Psoas muscle (tissue), 8 donors: Measurements from ENCODE around the gene BTBD16. TPM values are rescaled to one million over a fixed set of nuclear protein-coding genes. Genes with fewer than 3 reads are reported as not detected.

Source experiments
- ATAC-seq, 4 donors: fragments of 200-7000 bp; cut with Tn5 transposase; one replicate each; pipeline ENCODE4 v1.9.1; 2020; ENCODE audit warnings: moderate library complexity in 3 of 4, mild to moderate bottlenecking in 2 of 4
- DNase-seq, 2 donors: peaks; one replicate each; pipeline ENCODE4 v3.0.0-alpha.2; 2020
- H3K27ac ChIP-seq: fragments of 200-600 bp; one replicate; pipeline ENCODE4 v1.8.0; 2022
- H3K27me3 ChIP-seq, 3 donors: fragments of 200-600 bp in 1 of 3; one replicate each; pipeline versions ENCODE4 v1.6.1 to v1.8.0; 2013 to 2022; ENCODE audit warnings: low read length in 2 of 3, mild to moderate bottlenecking in 2 of 3, moderate library complexity in 1 of 3; ENCODE audit not compliant: insufficient read depth in 3 of 3
- H3K36me3 ChIP-seq, 2 donors: fragments of 200-600 bp in 1 of 2; one replicate each; pipeline versions ENCODE4 v1.6.1 to v1.8.0; 2013 to 2022; ENCODE audit warnings: low read depth in 1 of 2, mild to moderate bottlenecking in 1 of 2, moderate library complexity in 1 of 2; ENCODE audit not compliant: insufficient read depth in 1 of 2
- H3K4me1 ChIP-seq: fragments of 200-600 bp; one replicate; pipeline ENCODE4 v1.8.0; 2022
- H3K4me3 ChIP-seq: fragments of 200-600 bp; one replicate; pipeline ENCODE4 v1.8.0; 2022; ENCODE audit warnings: mild to moderate bottlenecking
- H3K9me3 ChIP-seq: fragments of 200-600 bp; one replicate; pipeline ENCODE4 v1.8.0; 2022
- WGBS, 3 donors: extraction: QIAGEN DNeasy Blood & Tissue Kit; methylation state at CpG; one replicate each; pipeline versions ENCODE4 v1.1.6 to v1.1.7; 2013; 5-methylcytosine and 5-hydroxymethylcytosine counted together
- intact Hi-C, 2 donors: fragments of 100-400 bp; cut with DNase I; formaldehyde crosslinking; loops; one replicate each; pipeline versions ENCODE4 v1.11.0 to v1.14.2; 2022
- polyA plus RNA-seq, 3 donors: library from polyadenylated mRNA; stranded (reverse); fragments of 200-250 nt; gene quantifications; one replicate each; pipeline ENCODE4 v1.2.3, GENCODE V29; 2013
- total RNA-seq, 4 donors: library from RNA; stranded (reverse); fragmentation: NEBNext Ultra II Directional in 2 of 4; extraction: Animal tissue kit (Norgen Biotek cat#: 25700) in 2 of 4; gene quantifications; one replicate each; pipeline versions ENCODE4 v1.2.1 to v1.2.4, GENCODE V29; 2021 to 2023
- TF ChIP-seq, protein P1 (sequence below): fragments of 200-600 bp; IDR thresholded peaks from one replicate; pipeline ENCODE4 v1.8.0; 2022; ENCODE audit warnings: antibody characterized with exemption
- donor health status: healthy with polysubstance abuse.
- donor health status: DM: no; HTN: no; CAD: no; lungs with moderate emphysema.
- donor health status: Bipolar disorder and iron deficiency.
- donor health status: healthy.
- donor health status: DM: yes; HTN: yes; CAD: no.
- donor health status: DM: no; HTN: no; CAD: no.
- donor health status: DM: no; HTN: no; CAD: no.
- donor health status: DM: yes; HTN: yes; CAD: no.

The BTBD16 gene
- total and polyA plus RNA-seq, 7 donors, result 0.14 to 0.58 (median 0.32) TPM; not detected in 4

DNA sequence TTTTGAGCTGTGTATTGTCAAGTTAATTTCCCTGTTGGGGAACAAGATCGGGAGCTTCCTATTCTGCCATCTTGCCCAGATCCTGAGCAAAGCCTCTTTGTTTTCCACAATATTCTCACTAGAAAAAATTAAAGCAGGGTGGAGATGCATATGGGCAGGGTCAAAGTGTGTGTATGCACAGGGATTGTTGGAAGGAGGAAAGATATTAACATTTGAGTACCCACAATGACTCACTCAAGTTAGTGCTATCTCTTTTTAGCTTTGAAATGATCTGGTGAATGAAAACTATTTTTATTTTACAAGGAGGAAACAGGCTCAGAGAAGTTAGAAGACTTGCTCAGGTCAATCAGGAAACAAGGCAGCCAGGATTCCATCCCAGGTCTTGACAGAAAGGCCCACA lies 6.7 kb upstream of the BTBD16 start:
- no peak for ATAC-seq
- Histone ChIP-seq H3K27me3 (no peaks in the 10 kb centered on the region), H3K4me3 (no peak overlapping the region), H3K9me3 (peaks cover 8% of the 10 kb centered on the region), H3K36me3 (peaks cover 0 to 75% of the 10 kb centered on the region in 2 donors), H3K4me1 (peaks cover 9% of the 10 kb centered on the region), H3K27ac (no peak overlapping the region)
- WGBS, 3 donors, result 86 to 95% (median 94%) methylated on average over 1 of the region's 1 CpG
- intact Hi-C loops, result no loop called here
- no peak for DNase-seq
- TF ChIP-seq, protein P1, sequence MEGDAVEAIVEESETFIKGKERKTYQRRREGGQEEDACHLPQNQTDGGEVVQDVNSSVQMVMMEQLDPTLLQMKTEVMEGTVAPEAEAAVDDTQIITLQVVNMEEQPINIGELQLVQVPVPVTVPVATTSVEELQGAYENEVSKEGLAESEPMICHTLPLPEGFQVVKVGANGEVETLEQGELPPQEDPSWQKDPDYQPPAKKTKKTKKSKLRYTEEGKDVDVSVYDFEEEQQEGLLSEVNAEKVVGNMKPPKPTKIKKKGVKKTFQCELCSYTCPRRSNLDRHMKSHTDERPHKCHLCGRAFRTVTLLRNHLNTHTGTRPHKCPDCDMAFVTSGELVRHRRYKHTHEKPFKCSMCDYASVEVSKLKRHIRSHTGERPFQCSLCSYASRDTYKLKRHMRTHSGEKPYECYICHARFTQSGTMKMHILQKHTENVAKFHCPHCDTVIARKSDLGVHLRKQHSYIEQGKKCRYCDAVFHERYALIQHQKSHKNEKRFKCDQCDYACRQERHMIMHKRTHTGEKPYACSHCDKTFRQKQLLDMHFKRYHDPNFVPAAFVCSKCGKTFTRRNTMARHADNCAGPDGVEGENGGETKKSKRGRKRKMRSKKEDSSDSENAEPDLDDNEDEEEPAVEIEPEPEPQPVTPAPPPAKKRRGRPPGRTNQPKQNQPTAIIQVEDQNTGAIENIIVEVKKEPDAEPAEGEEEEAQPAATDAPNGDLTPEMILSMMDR, result no peak

DNA sequence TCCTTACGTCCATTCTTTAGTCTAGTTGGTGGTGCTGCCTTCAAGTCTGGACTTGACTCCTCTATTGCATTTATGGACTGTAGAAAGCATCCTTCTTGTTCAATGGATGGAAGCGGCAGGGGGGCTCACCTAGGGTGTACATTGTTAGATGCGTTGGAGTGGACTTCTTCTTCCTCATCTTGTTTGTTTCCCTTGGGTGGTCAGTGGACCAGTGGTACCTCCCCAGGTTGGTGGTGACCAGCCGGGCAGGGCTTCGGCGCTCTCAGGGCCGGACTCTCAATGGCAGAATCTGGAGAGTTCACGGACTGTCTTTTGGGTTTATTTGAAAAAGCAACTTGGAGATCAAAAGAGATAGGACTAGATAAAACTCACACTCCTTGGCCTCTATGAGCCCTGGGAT lies 6.2 kb upstream of the BTBD16 start:
- intact Hi-C loops, result loop anchor here in 1 of 2 donors (5.0 kb wide), 1 partner anchor 733 kb away; no protein-coding TSS in a partner anchor
- peaks cover 9% of the 10 kb centered on the region for H3K4me1 ChIP-seq
- H3K27me3 ChIP-seq, result no peaks in the 10 kb centered on the region
- H3K27ac ChIP-seq, result no peak overlapping the region
- ATAC-seq (no peak), DNase-seq (no peak)
- TF ChIP-seq, protein P1, result no peak
- no peak overlapping the region for H3K4me3 ChIP-seq
- peaks cover 8% of the 10 kb centered on the region for H3K9me3 ChIP-seq
- H3K36me3 ChIP-seq, result peaks cover 0 to 75% of the 10 kb centered on the region in 2 donors
- WGBS, 3 donors, result 89 to 96% (median 94%) methylated on average over 8 of the region's 8 CpGs

DNA sequence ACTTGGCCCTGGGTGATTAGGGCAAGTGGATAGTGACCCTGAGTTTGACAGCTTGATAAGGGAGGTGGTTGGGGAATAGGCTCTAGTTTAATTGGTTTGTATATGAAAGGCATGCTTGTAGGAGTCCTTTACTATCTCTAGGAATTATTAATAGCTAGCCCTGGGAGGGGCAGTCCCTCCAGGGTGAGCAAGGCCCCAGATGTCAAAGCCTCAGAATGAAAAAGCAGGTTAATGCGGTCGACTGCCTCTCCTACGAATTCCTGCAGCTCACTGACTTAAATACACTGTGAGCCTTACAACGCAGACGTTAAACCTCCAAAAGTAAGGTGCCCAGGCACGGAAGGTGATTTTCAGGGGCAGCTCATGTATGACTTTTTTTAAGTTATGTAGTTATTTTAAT lies 5.2 kb upstream of the BTBD16 start:
- Histone ChIP-seq H3K36me3 (peaks cover 0 to 78% of the 10 kb centered on the region in 2 donors), H3K4me3 (no peak overlapping the region), H3K9me3 (peaks cover 8% of the 10 kb centered on the region), H3K4me1 (peaks cover 9% of the 10 kb centered on the region), H3K27me3 (no peaks in the 10 kb centered on the region), H3K27ac (no peak overlapping the region)
- DNase-seq (no peak), ATAC-seq (no peak)
- TF ChIP-seq, protein P1, result no peak
- WGBS, 3 donors, result 90 to 92% (median 91%) methylated on average over 6 of the region's 6 CpGs
- intact Hi-C loops, result loop anchor here in 1 of 2 donors (5.0 kb wide), 1 partner anchor 734 kb away; no protein-coding TSS in a partner anchor

DNA sequence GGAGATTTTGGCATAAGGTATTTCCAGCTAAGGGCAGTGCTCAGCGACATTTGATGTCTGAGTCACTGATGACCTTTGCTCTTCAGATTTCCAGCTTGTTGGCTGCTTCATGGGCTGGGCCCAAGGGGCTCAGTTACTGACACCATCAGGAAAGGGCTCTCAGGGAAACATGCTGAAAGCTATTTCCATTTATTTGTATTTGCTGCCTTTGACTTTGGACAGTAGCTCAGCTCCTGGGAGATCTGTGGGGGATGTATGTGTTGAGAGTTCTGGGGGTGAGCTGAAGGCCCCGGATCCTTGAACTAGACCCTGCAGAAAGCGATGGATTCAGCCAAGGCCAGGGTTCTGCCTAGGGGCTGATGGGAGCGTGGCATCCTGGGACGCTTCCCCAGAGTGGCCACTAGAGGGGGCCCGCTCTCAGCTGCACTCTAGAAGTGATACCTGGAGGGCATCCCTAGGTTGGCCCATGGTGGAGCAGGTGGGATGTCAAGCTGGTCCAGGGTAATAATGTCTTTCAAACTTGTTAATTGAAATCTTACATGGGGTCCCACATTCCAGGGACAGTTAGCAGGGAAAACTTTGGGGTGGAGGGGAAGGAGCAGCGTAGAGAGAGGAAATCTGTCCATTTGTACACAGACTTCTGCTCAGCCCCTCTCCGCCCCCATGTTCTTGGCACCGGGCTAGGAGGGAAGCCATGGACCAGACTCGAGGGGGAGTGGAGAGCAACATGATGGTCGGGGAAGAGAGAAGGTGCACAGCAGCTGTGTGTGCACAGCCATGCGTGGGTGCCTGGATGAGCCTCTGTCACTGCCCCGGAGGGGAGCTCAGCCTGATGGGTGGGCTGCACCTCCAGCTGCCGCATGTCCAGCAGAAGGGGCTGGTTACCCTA lies 3.0 kb upstream of the BTBD16 start:
- peak in 1 of 2 donors; percentile 40 for DNase-seq
- peak overlapping the region; percentile 30 for H3K27ac ChIP-seq
- no peak overlapping the region for H3K4me3 ChIP-seq
- H3K9me3 ChIP-seq, result no peaks in the 10 kb centered on the region
- no peaks in the 10 kb centered on the region for H3K27me3 ChIP-seq
- TF ChIP-seq, protein P1, result peak; percentile 79
- peaks cover 0 to 81% of the 10 kb centered on the region in 2 donors for H3K36me3 ChIP-seq
- peak; percentile 63 to 85 (median 82) for ATAC-seq
- intact Hi-C loops, result loop anchor here in 1 of 2 donors (5.0 kb wide), 1 partner anchor 736 kb away; no protein-coding TSS in a partner anchor
- H3K4me1 ChIP-seq, result peaks cover 9% of the 10 kb centered on the region
- 43 to 56% (median 53%) methylated on average over 14 of the region's 14 CpGs for WGBS, 3 donors
